Measurements from ENCODE around the gene FLVCR2. TPM values are rescaled to one million over a fixed set of nuclear protein-coding genes. Genes with fewer than 3 reads are reported as not detected.

FLVCR2 gene
- total and polyA plus RNA-seq, 2 experiments from 2014 or later: 0.33 TPM; not detected in 1

DNA sequence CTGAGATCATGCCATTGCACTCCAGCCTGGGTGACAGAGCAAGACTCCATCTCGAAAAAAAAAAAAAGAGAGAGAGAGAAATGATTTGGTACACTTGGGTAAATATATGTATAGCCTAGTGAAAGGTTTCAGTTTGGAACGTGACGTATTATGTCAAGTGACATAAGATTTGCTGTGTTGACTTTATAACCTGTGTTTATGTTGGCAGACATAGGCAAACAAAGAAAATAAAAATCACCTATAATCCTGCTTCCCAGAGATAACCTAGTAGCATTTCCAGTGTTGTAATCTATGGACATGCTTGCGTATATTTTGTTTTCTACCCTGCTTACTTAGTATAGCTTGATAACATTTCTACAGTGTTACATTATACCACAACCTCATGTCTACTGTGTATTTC is 65.6 kb downstream of the FLVCR2 start:
- no peaks in the 10 kb centered on the region for H3K9me3 ChIP-seq (ENCODE audit: low read depth)
- peaks cover 15% of the 10 kb centered on the region for H3F3A ChIP-seq (ENCODE audit: insufficient read depth)
- H3K27me3 ChIP-seq (replicated peaks; ENCODE audit: insufficient read depth): no peaks in the 10 kb centered on the region
- H3K4me1 ChIP-seq (ENCODE audit: insufficient read depth): peaks cover 24% of the 10 kb centered on the region
- in situ Hi-C loops (cut with MboI): loop anchor here (5.0 kb wide), 1 partner anchor 52 kb away; no protein-coding TSS in a partner anchor
- H3K9ac ChIP-seq: no peak overlapping the region
- no peaks in the 10 kb centered on the region for H3K79me2 ChIP-seq (ENCODE audit: insufficient read depth)
- no peaks in the 10 kb centered on the region for H3K9me2 ChIP-seq (ENCODE audit: insufficient read depth)
- no peak overlapping the region for H3K27ac ChIP-seq
- 68 to 71% methylated on average over 4 of the region's 4 CpGs for WGBS, 2 experiments (ENCODE audit: low coverage in 1 of 2, low lambda C conversion rate in 2 of 2, missing lambda C conversion rate in 2 of 2)
- TF ChIP-seq EZH2 (IDR thresholded peaks at IDR 0.05; ENCODE audit: insufficient read depth, poor library complexity, severe bottlenecking): no peak
- no peak for TF ChIP-seq EZH2phosphoT487 (IDR thresholded peaks at IDR 0.05; ENCODE audit: insufficient read depth, low read depth)
- H3K36me3 ChIP-seq (ENCODE audit: low read depth): no peaks in the 10 kb centered on the region
- H2AFZ ChIP-seq: no peak overlapping the region
- H3K4me2 ChIP-seq (ENCODE audit: unreplicated experiment): no peak overlapping the region
- no peak overlapping the region for H3K4me3 ChIP-seq
- DNase-seq: no peak
- no peaks in the 10 kb centered on the region for H4K20me1 ChIP-seq (ENCODE audit: insufficient read depth)

DNA sequence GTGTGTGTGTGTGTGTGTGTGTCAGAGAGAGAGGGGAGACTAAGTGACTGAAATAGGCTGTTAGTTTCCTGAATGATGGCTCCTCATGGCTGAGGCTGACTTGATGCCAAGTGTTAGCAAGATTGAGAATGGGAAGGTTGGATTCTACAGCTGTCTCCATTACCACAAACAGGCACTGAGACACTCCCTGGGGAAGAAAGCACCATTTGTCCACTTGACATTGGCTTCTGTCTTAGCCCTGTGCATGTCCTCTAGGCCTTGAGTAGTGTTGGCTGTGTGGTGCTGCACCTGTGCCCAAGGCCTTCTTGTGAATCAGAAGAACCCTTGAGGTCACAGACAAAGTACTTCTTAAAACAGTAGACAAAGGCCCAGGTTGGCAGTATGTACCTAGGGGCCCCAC is 66.6 kb downstream of the FLVCR2 start:
- Histone ChIP-seq H2AFZ (no peak overlapping the region), H3K36me3 (ENCODE audit: low read depth) (no peaks in the 10 kb centered on the region), H3K4me3 (no peak overlapping the region), H3K9me3 (ENCODE audit: low read depth) (no peaks in the 10 kb centered on the region), H3K9me2 (ENCODE audit: insufficient read depth) (no peaks in the 10 kb centered on the region), H3F3A (ENCODE audit: insufficient read depth) (peaks cover 15% of the 10 kb centered on the region), H3K4me2 (ENCODE audit: unreplicated experiment) (no peak overlapping the region), H3K79me2 (ENCODE audit: insufficient read depth) (no peaks in the 10 kb centered on the region), H4K20me1 (ENCODE audit: insufficient read depth) (no peaks in the 10 kb centered on the region), H3K9ac (no peak overlapping the region), H3K4me1 (ENCODE audit: insufficient read depth) (peaks cover 26% of the 10 kb centered on the region), H3K27me3 (replicated peaks; ENCODE audit: insufficient read depth) (no peaks in the 10 kb centered on the region), H3K27ac (no peak overlapping the region)
- TF ChIP-seq EZH2 (IDR thresholded peaks at IDR 0.05; ENCODE audit: insufficient read depth, poor library complexity, severe bottlenecking) (no peak), EZH2phosphoT487 (IDR thresholded peaks at IDR 0.05; ENCODE audit: insufficient read depth, low read depth) (no peak)
- no peak for DNase-seq
- in situ Hi-C loops (cut with MboI): no loop called here

DNA sequence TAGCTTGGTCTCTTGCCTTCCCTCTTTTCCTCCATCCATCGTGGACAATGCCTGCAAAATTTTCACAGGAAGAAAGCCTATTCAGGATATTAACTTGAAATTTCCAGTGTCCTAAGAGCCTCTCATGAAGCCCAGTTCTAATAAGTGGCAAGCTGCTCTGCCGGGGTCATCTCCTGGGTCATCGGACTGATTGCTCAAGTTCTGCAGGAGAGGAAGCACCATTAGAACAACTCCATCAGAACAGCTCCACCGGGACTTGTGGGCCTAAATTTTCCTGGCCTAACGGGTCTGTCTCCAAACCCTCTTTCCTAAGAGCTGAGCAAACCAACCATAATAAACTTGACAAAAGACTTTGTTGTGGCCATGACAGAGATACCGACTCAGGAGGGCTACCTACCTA is 68.3 kb downstream of the FLVCR2 start:
- Histone ChIP-seq H3K9me2 (ENCODE audit: insufficient read depth) (no peaks in the 10 kb centered on the region), H3F3A (ENCODE audit: insufficient read depth) (peaks cover 15% of the 10 kb centered on the region), H3K4me1 (ENCODE audit: insufficient read depth) (peaks cover 26% of the 10 kb centered on the region), H3K4me3 (no peak overlapping the region), H2AFZ (no peak overlapping the region), H3K27me3 (replicated peaks; ENCODE audit: insufficient read depth) (no peaks in the 10 kb centered on the region), H4K20me1 (ENCODE audit: insufficient read depth) (no peaks in the 10 kb centered on the region), H3K9me3 (ENCODE audit: low read depth) (no peaks in the 10 kb centered on the region), H3K27ac (no peak overlapping the region), H3K36me3 (ENCODE audit: low read depth) (peaks cover 5% of the 10 kb centered on the region; the same call in 1 of the 2 replicates), H3K4me2 (ENCODE audit: unreplicated experiment) (no peak overlapping the region), H3K79me2 (ENCODE audit: insufficient read depth) (no peaks in the 10 kb centered on the region), H3K9ac (no peak overlapping the region)
- in situ Hi-C loops (cut with MboI): no loop called here
- no peak for DNase-seq
- WGBS, 2 experiments (ENCODE audit: low coverage in 1 of 2, low lambda C conversion rate in 2 of 2, missing lambda C conversion rate in 2 of 2): 88 to 90% methylated on average over 6 of the region's 6 CpGs
- no peak for TF ChIP-seq EZH2phosphoT487 (IDR thresholded peaks at IDR 0.05; ENCODE audit: insufficient read depth, low read depth)
- TF ChIP-seq EZH2 (IDR thresholded peaks at IDR 0.05; ENCODE audit: insufficient read depth, poor library complexity, severe bottlenecking): no peak

DNA sequence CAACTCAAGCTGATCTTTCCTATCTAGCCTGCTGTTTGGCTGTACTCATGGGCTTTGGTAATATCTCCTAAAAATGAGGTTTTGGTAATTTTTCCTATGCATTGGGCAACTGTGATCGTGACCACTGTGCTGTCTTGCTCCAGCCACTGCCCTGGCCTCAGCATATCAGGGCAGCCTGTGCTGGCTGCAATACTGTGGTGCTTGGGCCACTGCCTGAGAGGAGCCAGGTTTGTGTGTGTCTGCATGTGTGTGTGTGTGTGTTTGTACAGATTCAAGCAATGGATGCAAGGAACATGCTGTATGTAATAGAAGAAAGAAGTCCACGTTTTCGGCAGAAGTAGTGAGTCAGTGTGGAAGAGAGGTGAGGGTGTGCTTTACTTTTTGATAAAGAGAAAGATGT is 69.2 kb downstream of the FLVCR2 start:
- no peaks in the 10 kb centered on the region for H3K27me3 ChIP-seq (replicated peaks; ENCODE audit: insufficient read depth)
- TF ChIP-seq EZH2phosphoT487 (IDR thresholded peaks at IDR 0.05; ENCODE audit: insufficient read depth, low read depth): no peak
- TF ChIP-seq EZH2 (IDR thresholded peaks at IDR 0.05; ENCODE audit: insufficient read depth, poor library complexity, severe bottlenecking): no peak
- H3K9ac ChIP-seq: no peak overlapping the region
- H4K20me1 ChIP-seq (ENCODE audit: insufficient read depth): no peaks in the 10 kb centered on the region
- no peak overlapping the region for H3K4me3 ChIP-seq
- no peak overlapping the region for H2AFZ ChIP-seq
- H3K4me1 ChIP-seq (ENCODE audit: insufficient read depth): peaks cover 26% of the 10 kb centered on the region
- peaks cover 15% of the 10 kb centered on the region for H3F3A ChIP-seq (ENCODE audit: insufficient read depth)
- no peaks in the 10 kb centered on the region for H3K9me2 ChIP-seq (ENCODE audit: insufficient read depth)
- 65 to 73% methylated on average over 3 of the region's 3 CpGs for WGBS, 2 experiments (ENCODE audit: low coverage in 1 of 2, low lambda C conversion rate in 2 of 2, missing lambda C conversion rate in 2 of 2)
- peaks cover 5% of the 10 kb centered on the region; the same call in 1 of the 2 replicates for H3K36me3 ChIP-seq (ENCODE audit: low read depth)
- H3K9me3 ChIP-seq (ENCODE audit: low read depth): no peaks in the 10 kb centered on the region
- no peak for DNase-seq
- in situ Hi-C loops (cut with MboI): no loop called here
- H3K79me2 ChIP-seq (ENCODE audit: insufficient read depth): no peaks in the 10 kb centered on the region
- H3K4me2 ChIP-seq (ENCODE audit: unreplicated experiment): no peak overlapping the region
- no peak overlapping the region for H3K27ac ChIP-seq

Data from GM23248 (cell line).